K562 (cell line): Measurements from ENCODE around the gene DAG1. TPM values are rescaled to one million over a fixed set of nuclear protein-coding genes. Genes with fewer than 3 reads are reported as not detected.

Experiments
- ATAC-seq: fragments of 200-7000 bp; cut with Tn5 transposase; 3 replicates; pipeline ENCODE4 v1.9.1; 2020; ENCODE audit warnings: moderate library complexity
- BruUV-seq: library from RNA; stranded (reverse); fragments of 400-500 nt; replicated peaks from 2 replicates; lab custom pipeline; 2021; lab: Mats Ljungman, UMichigan
- CTCF ChIA-PET: fragments of 300-600 bp; formaldehyde crosslinking; extraction: SDS; loops from one replicate; lab custom pipeline; 2021; ENCODE audit warnings: low intra/inter-chr PET ratio; lab: Yijun Ruan, JAX
- POLR2A ChIA-PET: fragments of 300-600, 350-650 bp; sonication (Branson Sonifier 250); formaldehyde crosslinking; extraction: SDS; loops from one replicate; lab custom pipeline; 2021; ENCODE audit warnings: antibody characterized with exemption, inconsistent platforms; lab: Yijun Ruan, JAX
- DNase-seq, 4 experiments: peaks; one replicate each; pipeline versions ENCODE4 v3.0.0 to v3.0.0-alpha.2; 2011 to 2018; ENCODE audit warnings: low spot score in 3 of 4, mixed read lengths in 3 of 4; ENCODE audit errors: extremely low read depth in 1 of 4
- FAIRE-seq: peaks from 2 replicates; lab custom pipeline; 2011; peaks lifted over from hg19 to GRCh38; lab: Jason Lieb, UNC
- H2AFZ ChIP-seq: 2 replicates; pipeline ENCODE4 v1.6.0; 2011; ENCODE audit warnings: low read depth, low read length, control low read depth, inconsistent platforms
- H3K27ac ChIP-seq: fragments of 200-600 bp; 3 replicates; pipeline ENCODE4 v1.8.0; 2011; ENCODE audit warnings: low read depth, mild to moderate bottlenecking, control low read depth, inconsistent platforms, low read length, moderate library complexity, mixed read lengths; ENCODE audit errors: extremely low read depth
- H3K27me3 ChIP-seq, 2 experiments: fragments of 300-600 bp in 1 of 2; 2 replicates in 1 of 2; 3 replicates in 1 of 2; pipeline versions ENCODE4 v1.6.0 to v1.8.0; 2011; ENCODE audit warnings: inconsistent platforms in 2 of 2, low read length in 2 of 2, mild to moderate bottlenecking in 1 of 2, mixed read lengths in 1 of 2, moderate library complexity in 1 of 2; ENCODE audit not compliant: control insufficient read depth in 2 of 2, insufficient read depth in 2 of 2
- H3K36me3 ChIP-seq: fragments of 300-600 bp; 3 replicates; pipeline ENCODE4 v1.8.0; 2011; ENCODE audit warnings: mild to moderate bottlenecking, low read length, inconsistent platforms; ENCODE audit not compliant: control insufficient read depth, insufficient read depth
- H3K4me1 ChIP-seq, 2 experiments: fragments of 200-600 bp in 1 of 2; replicated peaks in 1 of 2; 2 replicates in 1 of 2; 3 replicates in 1 of 2; pipeline versions ENCODE4 v1.5.1 to v1.8.0; 2011; ENCODE audit warnings: inconsistent platforms in 2 of 2, low read length in 2 of 2, mild to moderate bottlenecking in 1 of 2, mixed read lengths in 1 of 2, moderate library complexity in 1 of 2; ENCODE audit not compliant: control insufficient read depth in 2 of 2, insufficient read depth in 2 of 2
- H3K4me2 ChIP-seq: 2 replicates; pipeline ENCODE4 v1.6.1; 2011; ENCODE audit warnings: low read length, control low read depth, inconsistent platforms, mixed read lengths; ENCODE audit not compliant: insufficient read depth
- H3K4me3 ChIP-seq: fragments of 200-600 bp; sonication (generic), shearing (Covaris generic); 2 replicates; pipeline ENCODE4 v1.5.1; 2016; ENCODE audit warnings: control low read depth, inconsistent platforms
- H3K79me2 ChIP-seq: fragments of 200-600 bp; 3 replicates; pipeline ENCODE4 v1.8.0; 2011; ENCODE audit warnings: low read length, inconsistent platforms; ENCODE audit not compliant: control insufficient read depth, insufficient read depth
- H3K9ac ChIP-seq, 2 experiments: 2 replicates each; pipeline versions ENCODE4 v1.6.0 to v1.6.1; 2011; ENCODE audit warnings: low read depth in 2 of 2, low read length in 2 of 2, control low read depth in 1 of 2, inconsistent platforms in 1 of 2, mild to moderate bottlenecking in 1 of 2, mixed read lengths in 1 of 2; ENCODE audit not compliant: insufficient read depth in 1 of 2
- H3K9me1 ChIP-seq: one replicate; pipeline ENCODE4 v1.6.0; 2011; ENCODE audit warnings: inconsistent platforms, mild to moderate bottlenecking, low read length, moderate library complexity; ENCODE audit not compliant: control insufficient read depth, insufficient read depth
- H3K9me3 ChIP-seq: replicated peaks from 2 replicates; pipeline ENCODE4 v1.5.1; 2011; ENCODE audit warnings: low read depth, low read length, inconsistent platforms; ENCODE audit not compliant: control insufficient read depth, insufficient read depth
- H4K20me1 ChIP-seq: replicated peaks from 2 replicates; pipeline ENCODE4 v1.6.1; 2011; ENCODE audit warnings: low read length, inconsistent platforms, mixed read lengths; ENCODE audit not compliant: control insufficient read depth, insufficient read depth
- ATF7 ChIP-seq: fragments of 450-650 bp; IDR thresholded peaks from 2 replicates; pipeline ENCODE4 v1.7.1; 2014; ENCODE audit warnings: mild to moderate bottlenecking, moderate library complexity
- CEBPG ChIP-seq, 3 experiments: fragments of 200-800 bp in 1 of 3; sonication (Bioruptor generic) in 1 of 3; sonication (generic) in 1 of 3; formaldehyde crosslinking in 1 of 3; IDR thresholded peaks in 2 of 3; conservative IDR thresholded peaks in 1 of 3; 2 replicates each; pipeline versions ENCODE4 v1.6.1 to v1.8.0; 2016 to 2022; ENCODE audit warnings: missing compliant biosample characterization in 2 of 3, missing genetic modification characterization in 2 of 3, mild to moderate bottlenecking in 1 of 3, missing genetic modification reagents in 1 of 3
- GTF2F1 ChIP-seq: IDR thresholded peaks from 2 replicates; pipeline ENCODE4 v1.6.1; 2011; ENCODE audit warnings: low read depth, low read length, improper control_type of control experiment
- IRF9 ChIP-seq: fragments of 450-650 bp; IDR thresholded peaks from 2 replicates; pipeline ENCODE4 v1.6.1; 2016; ENCODE audit warnings: missing biosample characterization, missing genetic modification characterization
- PBX2 ChIP-seq, 2 experiments: IDR thresholded peaks in 1 of 2; conservative IDR thresholded peaks in 1 of 2; 2 replicates each; pipeline ENCODE4 v1.6.1; 2016; ENCODE audit warnings: low read depth in 2 of 2, mild to moderate bottlenecking in 1 of 2, missing compliant biosample characterization in 1 of 2, missing genetic modification characterization in 1 of 2, moderate library complexity in 1 of 2
- PKNOX1 ChIP-seq: fragments of 450-650 bp; IDR thresholded peaks from 2 replicates; pipeline ENCODE4 v1.6.1; 2016
- ZNF609 ChIP-seq: sonication (generic); formaldehyde crosslinking; IDR thresholded peaks from 2 replicates; pipeline ENCODE4 v1.8.1; 2023; ENCODE audit warnings: missing genetic modification reagents, mild to moderate bottlenecking, borderline replicate concordance
- WGBS: fragments of 100-300 bp; shearing (Covaris generic); methylation state at CpG from one replicate; pipeline ENCODE4 v1.1.6; 2016; ENCODE audit warnings: low coverage, mixed read lengths; ENCODE audit not compliant: insufficient coverage; ENCODE audit errors: missing lambda C conversion rate; 5-methylcytosine and 5-hydroxymethylcytosine counted together
- in situ Hi-C: fragments of 300-500 bp; cut with MboI; formaldehyde crosslinking; loops from 4 replicates; pipeline ENCODE4 v1.15.0; 2018; ENCODE audit warnings: inconsistent platforms, mixed read lengths
- intact Hi-C: fragments of 100-400 bp; cut with micrococcal nuclease; formaldehyde crosslinking; loops from 2 replicates; pipeline ENCODE4 v1.14.2; 2022
- polyA plus RNA-seq, 8 experiments: library from polyadenylated mRNA; depleted of rRNA in 4 of 8; stranded (reverse) in 5 of 8; unstranded in 3 of 8; fragments of >200 nt; fragmentation: Nextera tagmentation in 2 of 8; fragmentation: Illumina TruSeq in 1 of 8; extraction: Ambion mirVana in 2 of 8; extraction: Trizol in 1 of 8; gene quantifications; 2 replicates each; pipeline versions ENCODE4 v1.2.1 to v1.2.3, GENCODE V29; 2011 to 2014; ENCODE audit warnings: inconsistent platforms in 1 of 8, missing spikeins in 1 of 8
- total RNA-seq, 7 experiments: library from RNA; depleted of rRNA in 6 of 7; stranded (reverse); fragments of >200 nt in 6 of 7; fragmentation: Illumina TruSeq in 2 of 7; extraction: Trizol in 2 of 7; gene quantifications; 2 replicates each; pipeline versions ENCODE4 v1.2.1 to v1.2.3, GENCODE V29; 2011 to 2021; ENCODE audit warnings: low replicate concordance in 1 of 7

DAG1 gene
- total and polyA plus RNA-seq, 9 of the 15 experiments (the other 6 are each of a cell fraction or from before 2014, with no cell fraction given), result 0.29 to 19.6 (median 8.2) TPM

- no peak for TF ChIP-seq ZNF609 (CRISPR knock-in tag)
Measured at GRCh38 chr3:49552087-49552486, 82.0 kb downstream of the DAG1 start (continued).

- intact Hi-C loops (loop anchor here (10.0 kb wide), 1 partner anchor 351 kb away; the partner anchor contains the start of gene MST1R), in situ Hi-C loops (no loop called here)
- H3K36me3 ChIP-seq, result no peaks in the 10 kb centered on the region
- peak overlapping the region; percentile 87 for H2AFZ ChIP-seq
- peaks cover 0 to 3% of the 10 kb centered on the region in 2 experiments; a peak in 2 of 5 replicates for H3K27me3 ChIP-seq
- ATAC-seq (no peak; the same call in 2 of the 3 replicates), FAIRE-seq (no peak), DNase-seq (no peak)
- ChIA-PET CTCF (no interaction called here), POLR2A (interaction anchor here (1.3 kb wide), 1 partner anchor 14 kb away, joined by 3 read pairs; no protein-coding TSS in a partner anchor)
- H3K9me3 ChIP-seq, result no peaks in the 10 kb centered on the region
- H4K20me1 ChIP-seq, result 0 out of 2 replicates have a peak, but pooled peaks cover 4% of the 10 kb centered on the region
- peaks cover 3% of the 10 kb centered on the region; the same call in 1 of the 3 replicates for H3K79me2 ChIP-seq
- H3K4me1 ChIP-seq, result peaks cover 14 to 27% of the 10 kb centered on the region in 2 experiments; a peak in 4 of 5 replicates
- H3K4me3 ChIP-seq, result peak overlapping the region; percentile 52
- H3K9ac ChIP-seq, result peak overlapping the region; percentile 66 to 93; a peak in 3 of 4 replicates
- no TSS peak for BruUV-seq
- no peaks in the 10 kb centered on the region for H3K9me1 ChIP-seq
- peak overlapping the region; percentile 54; the same call in 1 of the 3 replicates for H3K27ac ChIP-seq
- WGBS, result 30% methylated on average over 7 of the region's 8 CpGs
- peak overlapping the region; percentile 97 for H3K4me2 ChIP-seq
- TF ChIP-seq PKNOX1, result peak; percentile 23; the same call in 1 of the 2 replicates
- peak; percentile 54; the same call in 1 of the 2 replicates for TF ChIP-seq ATF7
- TF ChIP-seq IRF9 (tag), result peak; percentile 24; the same call in 1 of the 2 replicates
- TF ChIP-seq GTF2F1, result no peak
- no peak for TF ChIP-seq PBX2 (CRISPR knock-in tag; IDR thresholded peaks at IDR 0.05; ENCODE audit: low read depth)
- TF ChIP-seq PBX2 (tag; conservative IDR thresholded peaks at IDR 0.05; ENCODE audit: low read depth), result peak; percentile 19; the same call in 1 of the 2 replicates
- TF ChIP-seq CEBPG (CRISPR knock-in tag; IDR thresholded peaks at IDR 0.05), result peak; percentile 73
- TF ChIP-seq CEBPG (tag; conservative IDR thresholded peaks at IDR 0.05 in 1 of 2, IDR thresholded peaks at IDR 0.05 in 1 of 2), result peak; percentile 84 to 86
Measured at GRCh38 chr3:49553324-49553691, 83.2 kb downstream of the DAG1 start.
